Measurements from ENCODE around the gene PPP1R36. TPM values are rescaled to one million over a fixed set of nuclear protein-coding genes. Genes with fewer than 3 reads are reported as not detected.

PPP1R36 gene
- total RNA-seq, 4 donors from 2014 or later = 1.3 to 2.8 (median 1.9) TPM; not detected in 1

DNA sequence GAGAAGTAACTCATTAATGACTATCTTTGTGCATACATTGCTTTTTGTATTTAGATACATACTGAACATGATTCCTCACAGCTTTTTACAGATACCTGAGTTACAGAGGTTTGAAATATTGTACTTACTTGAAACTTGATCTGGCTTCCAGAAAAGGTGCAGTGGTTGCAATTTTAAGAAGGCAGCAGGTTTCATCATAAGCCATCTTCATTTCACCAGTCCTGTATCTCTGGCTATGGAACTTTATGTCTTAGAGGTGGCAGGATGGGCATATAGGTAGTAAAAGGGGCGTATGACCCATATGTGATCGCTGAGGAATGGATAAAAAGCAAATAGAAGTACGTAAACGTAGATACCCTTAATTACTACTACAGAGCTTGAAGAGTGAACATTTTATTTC lies 31.5 kb upstream of the PPP1R36 start:
- Histone ChIP-seq H3K4me3 (no peak overlapping the region), H3K4me1 (peaks cover 0 to 42% (median 6%) of the 10 kb centered on the region in 3 donors), H3K36me3 (peaks cover 0 to 21% of the 10 kb centered on the region in 2 donors), H3K9me3 (no peaks in the 10 kb centered on the region), H3K27me3 (no peaks in the 10 kb centered on the region), H3K27ac (no peak overlapping the region)
- TF ChIP-seq EP300 (IDR thresholded peaks at IDR 0.05) = no peak
- TF ChIP-seq POLR2AphosphoS5 (IDR thresholded peaks at IDR 0.05) = no peak
- no peak for TF ChIP-seq POLR2A (IDR thresholded peaks at IDR 0.05)
- TF ChIP-seq, protein P1, sequence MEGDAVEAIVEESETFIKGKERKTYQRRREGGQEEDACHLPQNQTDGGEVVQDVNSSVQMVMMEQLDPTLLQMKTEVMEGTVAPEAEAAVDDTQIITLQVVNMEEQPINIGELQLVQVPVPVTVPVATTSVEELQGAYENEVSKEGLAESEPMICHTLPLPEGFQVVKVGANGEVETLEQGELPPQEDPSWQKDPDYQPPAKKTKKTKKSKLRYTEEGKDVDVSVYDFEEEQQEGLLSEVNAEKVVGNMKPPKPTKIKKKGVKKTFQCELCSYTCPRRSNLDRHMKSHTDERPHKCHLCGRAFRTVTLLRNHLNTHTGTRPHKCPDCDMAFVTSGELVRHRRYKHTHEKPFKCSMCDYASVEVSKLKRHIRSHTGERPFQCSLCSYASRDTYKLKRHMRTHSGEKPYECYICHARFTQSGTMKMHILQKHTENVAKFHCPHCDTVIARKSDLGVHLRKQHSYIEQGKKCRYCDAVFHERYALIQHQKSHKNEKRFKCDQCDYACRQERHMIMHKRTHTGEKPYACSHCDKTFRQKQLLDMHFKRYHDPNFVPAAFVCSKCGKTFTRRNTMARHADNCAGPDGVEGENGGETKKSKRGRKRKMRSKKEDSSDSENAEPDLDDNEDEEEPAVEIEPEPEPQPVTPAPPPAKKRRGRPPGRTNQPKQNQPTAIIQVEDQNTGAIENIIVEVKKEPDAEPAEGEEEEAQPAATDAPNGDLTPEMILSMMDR (IDR thresholded peaks at IDR 0.05) = no peak
- ATAC-seq = no peak
- 81 to 89% methylated on average over 4 of the region's 4 CpGs for WGBS, 2 donors (ENCODE audit: low coverage in 1 of 2)

- Histone ChIP-seq H3K27ac (no peak overlapping the region), H3K27me3 (no peaks in the 10 kb centered on the region), H3K9me3 (no peaks in the 10 kb centered on the region), H3K4me1 (peaks cover 0 to 19% (median 3%) of the 10 kb centered on the region in 3 donors), H3K4me3 (no peak overlapping the region), H3K36me3 (peaks cover 0 to 23% of the 10 kb centered on the region in 2 donors)
- TF ChIP-seq POLR2A (IDR thresholded peaks at IDR 0.05) (no peak), POLR2AphosphoS5 (IDR thresholded peaks at IDR 0.05) (no peak), EP300 (IDR thresholded peaks at IDR 0.05) (no peak)
- TF ChIP-seq, protein P1 (IDR thresholded peaks at IDR 0.05) = no peak
- 93 to 100% methylated on average over 1 to 4 of the region's 4 CpGs for WGBS, 2 donors (ENCODE audit: low coverage in 1 of 2)
- no peak for ATAC-seq
Observed at GRCh38 chr14:64520699-64521098, 29.1 kb upstream of the PPP1R36 start.

GRCh38 chr14:64522591-64523355 lies 27.0 kb upstream of the PPP1R36 start:
- no peak for TF ChIP-seq POLR2AphosphoS5 (IDR thresholded peaks at IDR 0.05)
- TF ChIP-seq EP300 (IDR thresholded peaks at IDR 0.05) = no peak
- TF ChIP-seq, protein P1 (IDR thresholded peaks at IDR 0.05) = no peak
- no peak for TF ChIP-seq POLR2A (IDR thresholded peaks at IDR 0.05)
- ATAC-seq = no peak
- Histone ChIP-seq H3K27ac (no peak overlapping the region), H3K4me1 (peaks cover 0 to 16% (median 0%) of the 10 kb centered on the region in 3 donors), H3K9me3 (no peaks in the 10 kb centered on the region), H3K27me3 (no peaks in the 10 kb centered on the region), H3K4me3 (no peak overlapping the region), H3K36me3 (peaks cover 0 to 27% of the 10 kb centered on the region in 2 donors)
- WGBS, 2 donors (ENCODE audit: low coverage in 1 of 2) = 76 to 83% methylated on average over 7 to 9 of the region's 9 CpGs

DNA sequence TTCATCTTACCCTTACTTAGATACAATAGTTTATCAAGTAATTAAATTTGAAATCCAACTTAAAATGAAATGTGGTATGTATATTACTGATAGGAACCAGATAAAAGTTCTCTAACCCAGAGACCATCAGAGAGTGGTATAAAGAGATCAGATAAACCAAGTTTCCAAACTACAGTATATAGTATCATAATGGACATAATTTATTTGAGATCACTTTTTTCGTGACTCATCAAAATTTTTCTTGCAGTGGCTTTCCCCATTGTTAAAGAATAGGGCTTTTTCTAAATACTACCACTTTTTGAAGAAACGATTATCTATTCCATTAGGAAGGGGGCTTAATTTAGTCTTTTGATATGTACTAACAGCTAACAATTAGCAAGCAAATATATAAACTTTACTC lies 24.4 kb upstream of the PPP1R36 start:
- no peak for ATAC-seq
- H3K9me3 ChIP-seq = no peaks in the 10 kb centered on the region
- H3K4me1 ChIP-seq = peaks cover 0 to 7% (median 0%) of the 10 kb centered on the region in 3 donors
- peaks cover 0 to 27% of the 10 kb centered on the region in 2 donors for H3K36me3 ChIP-seq
- H3K4me3 ChIP-seq = no peak overlapping the region
- no peak overlapping the region for H3K27ac ChIP-seq
- TF ChIP-seq EP300 (IDR thresholded peaks at IDR 0.05) = no peak
- no peak for TF ChIP-seq POLR2A (IDR thresholded peaks at IDR 0.05)
- no peak for TF ChIP-seq POLR2AphosphoS5 (IDR thresholded peaks at IDR 0.05)
- TF ChIP-seq, protein P1 (IDR thresholded peaks at IDR 0.05) = no peak
- WGBS, 2 donors (ENCODE audit: low coverage in 1 of 2) = 87 to 100% methylated on average over 2 of the region's 2 CpGs
- no peaks in the 10 kb centered on the region for H3K27me3 ChIP-seq

- H3K4me1 ChIP-seq = no peaks in the 10 kb centered on the region
- no peak overlapping the region for H3K4me3 ChIP-seq
- H3K27me3 ChIP-seq = no peaks in the 10 kb centered on the region
- no peak for ATAC-seq
- peaks cover 0 to 3% of the 10 kb centered on the region in 2 donors for H3K36me3 ChIP-seq
- no peak overlapping the region for H3K27ac ChIP-seq
- 43 to 66% methylated on average over 2 of the region's 2 CpGs for WGBS, 2 donors (ENCODE audit: low coverage in 1 of 2)
- no peaks in the 10 kb centered on the region for H3K9me3 ChIP-seq
- TF ChIP-seq, protein P1 (IDR thresholded peaks at IDR 0.05) = no peak
- TF ChIP-seq POLR2A (IDR thresholded peaks at IDR 0.05) = no peak
- no peak for TF ChIP-seq POLR2AphosphoS5 (IDR thresholded peaks at IDR 0.05)
- TF ChIP-seq EP300 (IDR thresholded peaks at IDR 0.05) = no peak
Observed at GRCh38 chr14:64531567-64531966, 18.2 kb upstream of the PPP1R36 start.
